GM10248 (cell line): ENCODE data around the gene CBLN3.

Experiments
- CTCF ChIA-PET: fragments of 300-600 bp; sonication (Branson Sonifier 250); formaldehyde crosslinking; extraction: SDS; loops from one replicate; lab custom pipeline; 2021; ENCODE audit warnings: antibody characterized with exemption; lab: Yijun Ruan, JAX
- POLR2A ChIA-PET: fragments of 350-650 bp; sonication (Branson Sonifier 250); formaldehyde crosslinking; extraction: SDS; loops from one replicate; lab custom pipeline; 2020; ENCODE audit warnings: antibody characterized with exemption; lab: Yijun Ruan, JAX
- DNase-seq: peaks from one replicate; pipeline ENCODE4 v3.0.0; 2012; ENCODE audit errors: extremely low spot score
- TF ChIP-seq, protein P1 (sequence below): IDR thresholded peaks from 2 replicates; pipeline ENCODE4 v1.5.1; 2012; ENCODE audit warnings: mild to moderate bottlenecking, low read depth; ENCODE audit errors: extremely low read depth, missing control alignments, control extremely low read depth

The CBLN3 gene

DNA sequence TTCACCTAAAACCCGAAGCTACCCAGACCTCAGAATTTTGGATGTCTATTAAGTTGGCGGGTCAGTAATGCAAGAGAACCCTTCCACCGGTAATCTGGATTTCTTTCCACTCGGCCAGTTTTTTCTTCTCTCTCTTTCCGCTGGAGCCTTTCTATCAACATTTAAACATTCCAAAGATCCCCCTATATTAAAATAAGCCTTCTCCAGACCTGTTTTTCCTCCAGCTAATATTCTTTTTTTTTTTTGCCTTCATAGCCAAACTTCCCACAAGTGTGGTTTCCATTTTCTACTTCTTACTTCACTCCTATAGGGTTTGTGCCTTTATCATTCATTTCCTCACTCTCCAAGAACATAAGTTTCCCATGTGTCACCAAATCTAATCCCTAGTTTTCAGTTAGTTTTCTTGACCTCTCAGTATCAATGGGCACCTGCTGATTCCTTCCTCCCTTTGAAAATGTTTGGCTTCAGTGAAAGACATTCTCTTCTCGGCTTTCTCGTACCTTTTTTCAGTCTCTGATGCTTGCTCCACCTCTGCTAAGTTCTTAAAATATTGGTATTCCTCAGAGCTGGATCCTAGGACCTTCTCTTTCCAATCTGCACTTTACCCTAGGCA, 13.7 kb upstream of the CBLN3 start:
- no peak for DNase-seq
- TF ChIP-seq, protein P1, sequence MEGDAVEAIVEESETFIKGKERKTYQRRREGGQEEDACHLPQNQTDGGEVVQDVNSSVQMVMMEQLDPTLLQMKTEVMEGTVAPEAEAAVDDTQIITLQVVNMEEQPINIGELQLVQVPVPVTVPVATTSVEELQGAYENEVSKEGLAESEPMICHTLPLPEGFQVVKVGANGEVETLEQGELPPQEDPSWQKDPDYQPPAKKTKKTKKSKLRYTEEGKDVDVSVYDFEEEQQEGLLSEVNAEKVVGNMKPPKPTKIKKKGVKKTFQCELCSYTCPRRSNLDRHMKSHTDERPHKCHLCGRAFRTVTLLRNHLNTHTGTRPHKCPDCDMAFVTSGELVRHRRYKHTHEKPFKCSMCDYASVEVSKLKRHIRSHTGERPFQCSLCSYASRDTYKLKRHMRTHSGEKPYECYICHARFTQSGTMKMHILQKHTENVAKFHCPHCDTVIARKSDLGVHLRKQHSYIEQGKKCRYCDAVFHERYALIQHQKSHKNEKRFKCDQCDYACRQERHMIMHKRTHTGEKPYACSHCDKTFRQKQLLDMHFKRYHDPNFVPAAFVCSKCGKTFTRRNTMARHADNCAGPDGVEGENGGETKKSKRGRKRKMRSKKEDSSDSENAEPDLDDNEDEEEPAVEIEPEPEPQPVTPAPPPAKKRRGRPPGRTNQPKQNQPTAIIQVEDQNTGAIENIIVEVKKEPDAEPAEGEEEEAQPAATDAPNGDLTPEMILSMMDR = no peak
- ChIA-PET CTCF (interaction anchor here (1.2 to 4.9 kb wide), 3 partner anchors 11 to 201 kb away, joined by 4 to 69 read pairs (median 43); partner anchors contain the start of genes ADCY4 and TINF2), POLR2A (interaction anchor here (0.6 to 0.7 kb wide), 2 partner anchors 15 to 68 kb away, joined by 4 to 5 read pairs; no protein-coding TSS in a partner anchor)

- CTCF ChIA-PET = interaction anchor here (0.9 to 4.9 kb wide), 6 partner anchors 11 to 200 kb away, joined by 3 to 69 read pairs (median 6); partner anchors contain the start of genes ADCY4, CIDEB and TINF2
- TF ChIP-seq, protein P1 = no peak
- DNase-seq = peak; percentile 95
- POLR2A ChIA-PET = interaction anchor here (0.6 to 2.5 kb wide), 4 partner anchors 11 to 134 kb away, joined by 3 to 12 read pairs (median 6); partner anchors contain the start of genes CBLN3 and KHNYN
Measured at GRCh38 chr14:24442240-24443052, 13.0 kb upstream of the CBLN3 start, which contains the start of gene SDR39U1. SDR39U1 (minus strand) TSS chr14:24442776; CDS start chr14:24442769, 7 bp downstream.

DNA sequence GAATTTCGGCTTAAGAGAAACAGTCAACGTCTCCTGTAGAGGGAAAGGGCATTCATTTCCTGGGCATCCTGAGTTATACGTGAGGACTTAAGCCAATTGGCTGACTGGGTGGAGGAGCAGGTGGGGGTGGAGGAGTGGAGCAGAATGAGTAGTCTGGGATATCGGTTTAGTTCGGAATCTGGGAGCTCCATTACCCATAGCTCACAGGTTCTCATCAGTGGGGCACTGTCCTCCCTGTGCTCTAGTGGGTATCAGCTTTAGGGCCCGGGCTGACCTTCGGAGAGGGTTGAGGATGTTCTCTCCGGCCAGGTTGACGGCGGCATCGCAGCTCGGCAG, 12.4 kb upstream of the CBLN3 start:
- ChIA-PET CTCF (interaction anchor here (0.9 to 4.9 kb wide), 5 partner anchors 10 to 133 kb away, joined by 3 to 69 read pairs (median 9); partner anchors contain the start of genes ADCY4 and CIDEB), POLR2A (interaction anchor here (1.2 to 2.5 kb wide), 3 partner anchors 10 to 133 kb away, joined by 3 to 12 read pairs (median 8); partner anchors contain the start of genes CBLN3 and KHNYN)
- DNase-seq = no peak
- TF ChIP-seq, protein P1 = no peak

GRCh38 chr14:24441485-24441884, 12.0 kb upstream of the CBLN3 start:
- ChIA-PET POLR2A (interaction anchor here (1.2 to 2.5 kb wide), 3 partner anchors 10 to 133 kb away, joined by 3 to 12 read pairs (median 8); partner anchors contain the start of genes CBLN3 and KHNYN), CTCF (interaction anchor here (0.9 to 4.9 kb wide), 6 partner anchors 10 to 133 kb away, joined by 3 to 69 read pairs (median 6); partner anchors contain the start of genes ADCY4, CIDEB and LTB4R)
- DNase-seq = no peak
- TF ChIP-seq, protein P1 = no peak

DNA sequence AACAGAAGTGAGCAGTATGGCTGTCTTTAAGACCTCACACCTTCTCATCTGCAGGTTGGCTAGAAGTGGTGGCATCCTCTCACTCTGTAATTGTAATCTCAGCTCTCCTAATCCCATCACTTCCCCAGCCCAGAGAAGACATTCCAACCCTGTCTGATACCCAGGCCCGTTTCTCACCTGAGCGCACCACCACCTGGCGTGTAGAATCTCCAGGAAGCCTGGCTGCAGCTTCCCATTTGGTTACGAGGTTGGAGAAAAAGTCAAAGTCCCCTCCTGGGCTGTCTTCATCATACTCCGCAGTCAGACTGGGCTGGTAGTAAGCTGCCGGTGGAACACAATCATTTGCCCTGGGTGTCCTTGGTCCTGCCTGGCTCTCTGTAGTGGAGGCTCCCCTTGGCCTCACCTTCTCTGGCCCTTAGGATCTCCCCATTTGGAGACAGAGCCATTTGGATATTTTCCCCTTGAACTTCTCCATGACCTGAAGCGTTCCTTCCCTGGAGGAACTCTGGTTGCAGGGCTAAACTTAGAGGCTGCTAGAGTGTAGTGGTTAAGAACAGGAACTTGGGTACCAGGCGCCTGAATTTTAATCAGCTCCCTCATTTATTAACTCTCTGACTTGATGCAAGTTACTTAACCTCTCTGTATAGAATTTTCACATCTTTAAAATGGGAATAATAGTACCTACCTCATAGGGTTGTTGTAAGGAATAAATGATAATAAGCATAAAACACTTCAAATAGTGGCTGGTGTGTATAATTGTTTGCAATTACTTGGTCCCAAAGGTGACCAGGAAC, 11.3 kb upstream of the CBLN3 start:
- DNase-seq = no peak
- ChIA-PET CTCF (interaction anchor here (1.0 to 4.9 kb wide), 5 partner anchors 9 to 132 kb away, joined by 3 to 69 read pairs (median 9); partner anchors contain the start of genes ADCY4, CIDEB and LTB4R), POLR2A (interaction anchor here (1.6 to 2.5 kb wide), 2 partner anchors 11 to 132 kb away, joined by 3 to 12 read pairs; partner anchors contain the start of genes CBLN3 and KHNYN)
- TF ChIP-seq, protein P1 = no peak
